ENCODE data around the gene TOMM34. TPM values are rescaled to one million over a fixed set of nuclear protein-coding genes. Genes with fewer than 3 reads are reported as not detected.

TOMM34 gene
- total RNA-seq, 2 experiments from 2014 or later = 21.4 to 23.3 TPM

GRCh38 chr20:44914924-44915323, 45.3 kb downstream of the TOMM34 start:
- Mint-ChIP-seq H3K36me3 (ENCODE audit: low read depth) (peaks cover 24% of the 10 kb centered on the region), H3K27ac (peak overlapping the region; percentile 79), H3K27me3 (no peaks in the 10 kb centered on the region), H3K4me1 (peaks cover 41% of the 10 kb centered on the region), H3K9me3 (no peaks in the 10 kb centered on the region), H3K4me3 (no peak overlapping the region)
- CTCF ChIA-PET = interaction anchor here (1.1 to 1.5 kb wide), 2 partner anchors 12 to 35 kb away, joined by 3 to 5 read pairs; no protein-coding TSS in a partner anchor
- peak; percentile 19 for DNase-seq
- POLR2A ChIA-PET = no interaction called here

GRCh38 chr20:44912189-44912588, 48.0 kb downstream of the TOMM34 start:
- H3K36me3 Mint-ChIP-seq (ENCODE audit: low read depth) = peaks cover 35% of the 10 kb centered on the region

DNA sequence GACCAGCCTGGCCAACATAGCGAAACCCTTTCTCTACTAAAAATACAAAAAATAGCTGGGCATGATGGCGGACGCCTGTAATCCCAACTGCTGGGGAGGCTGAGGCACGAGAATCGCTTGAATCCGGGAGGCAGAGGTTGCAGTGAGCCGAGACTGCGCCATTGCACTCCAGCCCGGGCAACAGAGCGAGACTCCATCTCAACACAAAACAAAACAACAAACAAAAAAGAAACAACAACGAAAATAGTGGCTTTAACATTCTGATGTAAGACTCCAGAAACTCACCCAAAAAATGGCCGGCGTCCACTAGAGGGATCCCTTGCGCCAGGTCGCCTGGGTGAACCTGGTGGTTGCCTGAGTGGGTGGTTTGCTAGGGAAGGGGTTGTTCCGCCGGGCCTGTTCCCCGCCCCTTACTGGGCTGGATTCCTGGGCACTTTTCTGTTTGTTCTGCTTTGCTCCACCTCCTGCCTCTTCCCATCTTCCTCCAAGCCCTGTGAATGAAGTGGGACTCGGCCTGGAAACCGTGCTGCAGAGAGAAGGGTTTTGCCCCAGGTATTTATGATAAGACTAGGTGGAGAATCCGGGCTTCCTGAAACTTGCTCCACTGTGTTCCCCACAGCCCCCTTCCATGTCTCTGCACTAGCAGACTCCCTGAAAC, 48.8 kb downstream of the TOMM34 start:
- Mint-ChIP-seq H3K9me3 (no peaks in the 10 kb centered on the region), H3K4me1 (peaks cover 52% of the 10 kb centered on the region), H3K36me3 (ENCODE audit: low read depth) (peaks cover 40% of the 10 kb centered on the region), H3K4me3 (peak overlapping the region; percentile 37), H3K27ac (no peak overlapping the region), H3K27me3 (no peaks in the 10 kb centered on the region)
- ChIA-PET CTCF (interaction anchor here (0.6 to 2.6 kb wide), 3 partner anchors 8 to 23 kb away, joined by 3 to 7 read pairs (median 6); no protein-coding TSS in a partner anchor), POLR2A (no interaction called here)
- DNase-seq = peak; percentile 66

More at GRCh38 chr20:44912189-44912588, 48.0 kb downstream of the TOMM34 start:
- no peaks in the 10 kb centered on the region for H3K9me3 Mint-ChIP-seq
- DNase-seq = no peak
- CTCF ChIA-PET = no interaction called here
- H3K27me3 Mint-ChIP-seq = no peaks in the 10 kb centered on the region
- no peak overlapping the region for H3K27ac Mint-ChIP-seq
- H3K4me3 Mint-ChIP-seq = no peak overlapping the region
- peaks cover 52% of the 10 kb centered on the region for H3K4me1 Mint-ChIP-seq
- POLR2A ChIA-PET = no interaction called here

DNA sequence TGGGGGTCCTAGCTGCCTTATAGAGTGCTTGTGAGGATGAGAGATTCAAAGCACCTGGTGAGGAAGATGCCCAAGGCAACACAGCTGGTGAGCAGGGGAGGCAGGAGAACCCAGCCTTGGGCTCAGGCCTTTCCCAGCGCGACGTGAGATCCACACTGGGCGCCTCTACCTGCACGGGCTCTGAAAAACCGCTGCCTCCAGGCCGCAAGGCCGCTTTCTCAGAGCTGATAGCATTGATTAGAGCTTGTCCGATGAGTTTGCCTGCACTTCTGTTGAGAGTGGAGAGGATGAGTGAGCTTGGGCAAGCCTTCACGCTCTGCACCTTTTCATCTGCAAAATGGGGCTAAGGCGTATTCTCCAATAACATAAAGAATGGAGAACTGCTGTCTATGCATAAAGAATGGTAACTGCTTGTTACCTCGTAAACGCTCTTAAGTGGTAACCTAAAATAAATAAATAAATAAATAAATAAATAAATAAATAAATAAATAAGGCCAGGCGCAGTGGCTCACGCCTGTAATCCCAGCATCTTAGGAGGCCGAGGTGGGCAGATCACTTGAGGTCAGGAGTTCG, 49.4 kb downstream of the TOMM34 start:
- Mint-ChIP-seq H3K4me1 (peaks cover 50% of the 10 kb centered on the region), H3K4me3 (peak overlapping the region; percentile 80), H3K36me3 (ENCODE audit: low read depth) (peaks cover 43% of the 10 kb centered on the region), H3K27ac (no peak overlapping the region), H3K27me3 (no peaks in the 10 kb centered on the region), H3K9me3 (no peaks in the 10 kb centered on the region)
- no peak for DNase-seq
- CTCF ChIA-PET = interaction anchor here (0.6 to 2.6 kb wide), 3 partner anchors 8 to 23 kb away, joined by 3 to 7 read pairs (median 6); no protein-coding TSS in a partner anchor
- POLR2A ChIA-PET = no interaction called here

DNA sequence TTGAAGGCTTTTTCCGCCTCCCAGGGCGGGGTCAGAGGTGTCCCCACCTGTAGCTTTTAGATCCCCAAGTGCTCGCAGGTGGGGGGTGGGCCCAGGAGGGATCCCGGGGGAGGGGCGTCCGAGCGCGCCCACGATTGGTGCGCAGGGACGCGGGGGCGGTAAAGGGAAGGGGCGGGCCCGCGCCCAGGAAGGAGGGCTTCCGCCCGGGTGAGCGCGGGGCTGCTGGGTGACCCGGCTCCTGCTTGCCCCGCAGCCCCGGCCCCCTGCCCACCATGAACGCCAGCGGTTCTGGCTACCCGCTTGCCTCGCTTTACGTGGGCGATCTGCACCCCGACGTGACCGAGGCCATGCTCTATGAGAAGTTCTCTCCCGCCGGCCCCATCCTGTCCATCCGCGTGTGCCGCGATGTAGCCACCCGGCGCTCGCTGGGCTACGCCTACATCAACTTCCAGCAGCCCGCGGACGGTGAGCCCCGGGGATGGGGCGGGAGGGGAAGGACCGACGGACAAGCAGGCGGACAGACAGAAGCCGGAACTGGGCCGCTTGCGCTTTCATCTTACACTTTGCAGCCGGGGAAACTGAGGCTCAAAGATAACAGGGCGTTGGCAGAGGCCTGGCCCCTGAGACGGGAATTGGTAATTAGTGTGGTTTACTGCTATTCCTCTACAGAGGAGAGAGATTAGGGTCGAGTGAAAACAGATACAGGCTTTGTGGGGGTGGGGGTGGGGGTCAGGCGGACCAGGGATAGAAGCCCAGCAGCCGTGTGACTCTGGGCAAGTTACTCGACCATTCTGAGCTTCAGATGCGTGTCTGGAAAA, 50.1 kb downstream of the TOMM34 start, which contains the start of gene PABPC1L:
PABPC1L (plus strand) TSS at position 189 of the 818 bp plus-strand sequence; CDS start at position 273, 84 bp downstream.
- peak; percentile 73 for DNase-seq
- peaks cover 46% of the 10 kb centered on the region for H3K4me1 Mint-ChIP-seq
- H3K27ac Mint-ChIP-seq = peak within 1 kb of the TSS; percentile 72
- H3K27me3 Mint-ChIP-seq = no peaks in the 10 kb centered on the region
- H3K36me3 Mint-ChIP-seq (ENCODE audit: low read depth) = peaks cover 47% of the 10 kb centered on the region
- ChIA-PET POLR2A (interaction anchor here (0.8 to 0.9 kb wide), 2 partner anchors 43 kb away, joined by 3 read pairs; no protein-coding TSS in a partner anchor), CTCF (interaction anchor here (0.5 to 2.6 kb wide), 7 partner anchors 9 to 266 kb away, joined by 3 to 7 read pairs (median 3); no protein-coding TSS in a partner anchor)
- H3K4me3 Mint-ChIP-seq = peak within 1 kb of the TSS; percentile 80
- no peaks in the 10 kb centered on the region for H3K9me3 Mint-ChIP-seq

DNA sequence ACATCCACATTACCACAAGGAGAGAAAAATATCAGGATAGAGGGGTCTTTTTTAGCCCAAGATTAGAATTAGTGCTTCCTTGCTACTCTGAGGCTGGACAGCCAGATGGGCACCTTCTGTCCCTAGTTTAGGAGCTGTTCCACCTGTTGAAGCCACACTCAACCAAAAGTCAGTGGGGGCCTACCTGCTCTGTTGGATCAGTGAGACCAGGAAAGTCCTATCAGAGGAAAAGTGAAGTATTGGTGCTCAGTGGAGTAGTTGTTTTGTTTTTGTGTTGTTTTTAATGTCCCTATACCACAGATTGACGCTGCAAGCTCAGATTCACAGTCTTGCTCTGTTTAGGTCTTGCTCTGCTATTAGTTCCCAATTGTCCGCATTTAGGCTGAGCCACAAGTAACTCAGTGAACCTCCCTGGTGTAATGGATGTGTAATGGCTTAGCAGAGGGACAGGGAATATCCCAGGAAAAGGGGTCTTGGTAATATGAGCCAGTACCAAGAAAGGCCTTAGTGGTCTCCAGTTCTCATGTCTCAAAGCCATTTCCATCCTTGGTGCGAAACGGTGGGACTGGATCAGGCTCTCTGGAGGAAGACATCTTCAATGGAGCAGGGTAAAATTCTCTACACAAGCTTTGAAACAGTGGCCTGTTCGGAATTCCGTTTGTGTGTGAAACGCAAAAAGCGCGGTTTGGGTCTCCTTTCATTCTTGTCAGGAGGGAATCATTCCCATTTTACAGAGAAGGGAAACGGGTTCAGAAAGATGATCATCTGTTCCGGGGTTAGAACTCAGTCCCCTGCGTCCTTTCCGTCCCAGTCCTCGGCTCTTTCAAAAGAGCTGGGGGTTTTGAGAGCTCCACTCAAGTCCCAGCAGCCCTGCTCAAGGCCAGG, 51.0 kb downstream of the TOMM34 start:
- DNase-seq = no peak
- Mint-ChIP-seq H3K4me3 (peak overlapping the region; percentile 80), H3K27me3 (no peaks in the 10 kb centered on the region), H3K27ac (peak overlapping the region; percentile 72), H3K4me1 (peaks cover 38% of the 10 kb centered on the region), H3K9me3 (no peaks in the 10 kb centered on the region), H3K36me3 (ENCODE audit: low read depth) (peaks cover 50% of the 10 kb centered on the region)
- CTCF ChIA-PET = interaction anchor here (0.5 to 2.6 kb wide), 10 partner anchors 10 to 1305 kb away, joined by 3 to 8 read pairs (median 3); partner anchors contain the start of gene TOMM34
- POLR2A ChIA-PET = interaction anchor here (0.5 to 0.9 kb wide), 3 partner anchors 18 to 44 kb away, joined by 3 to 6 read pairs (median 3); no protein-coding TSS in a partner anchor

GRCh38 chr20:44904377-44904776, 55.8 kb downstream of the TOMM34 start:
- Mint-ChIP-seq H3K4me1 (peaks cover 25% of the 10 kb centered on the region), H3K4me3 (no peak overlapping the region), H3K36me3 (ENCODE audit: low read depth) (peaks cover 79% of the 10 kb centered on the region), H3K27ac (no peak overlapping the region), H3K9me3 (no peaks in the 10 kb centered on the region), H3K27me3 (no peaks in the 10 kb centered on the region)
- ChIA-PET POLR2A (no interaction called here), CTCF (no interaction called here)
- no peak for DNase-seq

GRCh38 chr20:44901974-44902373, 58.2 kb downstream of the TOMM34 start:
- ChIA-PET CTCF (interaction anchor here (0.6 to 2.2 kb wide), 4 partner anchors 14 to 151 kb away, joined by 3 to 8 read pairs (median 3); no protein-coding TSS in a partner anchor), POLR2A (no interaction called here)
- no peak for DNase-seq
- H3K27ac Mint-ChIP-seq = no peak overlapping the region
- H3K36me3 Mint-ChIP-seq (ENCODE audit: low read depth) = peaks cover 75% of the 10 kb centered on the region
- no peak overlapping the region for H3K4me3 Mint-ChIP-seq
- no peaks in the 10 kb centered on the region for H3K9me3 Mint-ChIP-seq
- H3K4me1 Mint-ChIP-seq = peaks cover 35% of the 10 kb centered on the region
- H3K27me3 Mint-ChIP-seq = no peaks in the 10 kb centered on the region

DNA sequence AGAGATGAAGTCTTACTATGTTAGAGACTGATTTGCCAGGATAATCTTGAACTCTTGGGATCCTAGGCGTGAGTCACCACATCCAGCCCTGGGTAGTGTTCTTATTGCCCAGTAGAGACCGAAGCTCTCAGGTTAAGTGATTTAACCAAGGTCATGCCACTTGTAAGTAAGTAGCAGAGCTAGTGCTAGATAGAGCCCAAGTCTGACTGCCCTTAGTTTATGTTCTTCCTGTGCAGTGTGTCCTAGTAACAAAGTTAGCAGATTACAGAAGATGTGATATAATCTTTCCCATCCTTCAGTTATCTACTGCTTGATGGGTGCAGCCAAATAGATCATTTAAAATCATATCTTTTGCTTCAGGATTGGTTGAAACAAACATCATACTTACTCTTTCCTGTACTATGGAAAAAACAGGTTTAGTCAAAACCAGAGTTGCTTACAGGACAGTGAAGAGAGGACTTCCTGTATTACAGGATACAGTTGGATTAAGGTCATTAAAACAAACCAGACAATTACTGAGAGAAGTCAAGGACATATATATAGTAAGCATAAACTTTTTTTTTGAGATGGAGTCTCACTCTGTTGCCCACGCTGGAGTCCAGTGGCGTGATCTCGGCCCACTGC, 59.9 kb downstream of the TOMM34 start:
- ChIA-PET POLR2A (no interaction called here), CTCF (interaction anchor here (1.0 kb wide), 1 partner anchor 11 kb away, joined by 3 read pairs; no protein-coding TSS in a partner anchor)
- DNase-seq = no peak
- no peaks in the 10 kb centered on the region for H3K9me3 Mint-ChIP-seq
- peak overlapping the region; percentile 70 for H3K27ac Mint-ChIP-seq
- peaks cover 66% of the 10 kb centered on the region for H3K36me3 Mint-ChIP-seq (ENCODE audit: low read depth)
- H3K27me3 Mint-ChIP-seq = no peaks in the 10 kb centered on the region
- peaks cover 50% of the 10 kb centered on the region for H3K4me1 Mint-ChIP-seq
- H3K4me3 Mint-ChIP-seq = no peak overlapping the region

GRCh38 chr20:44897133-44897532, 63.1 kb downstream of the TOMM34 start:
- peaks cover 71% of the 10 kb centered on the region for H3K4me1 Mint-ChIP-seq
- peaks cover 59% of the 10 kb centered on the region for H3K36me3 Mint-ChIP-seq (ENCODE audit: low read depth)
- H3K27ac Mint-ChIP-seq = peak overlapping the region; percentile 15
- H3K27me3 Mint-ChIP-seq = no peaks in the 10 kb centered on the region
- CTCF ChIA-PET = interaction anchor here (2.2 kb wide), 1 partner anchor 11 kb away, joined by 8 read pairs; no protein-coding TSS in a partner anchor
- peaks cover under 1% of the 10 kb centered on the region for H3K9me3 Mint-ChIP-seq
- no peak for DNase-seq
- no peak overlapping the region for H3K4me3 Mint-ChIP-seq
- POLR2A ChIA-PET = no interaction called here

GRCh38 chr20:44896583-44896982, 63.6 kb downstream of the TOMM34 start:
- H3K27me3 Mint-ChIP-seq = no peaks in the 10 kb centered on the region
- CTCF ChIA-PET = interaction anchor here (1.6 to 2.2 kb wide), 2 partner anchors 11 kb away, joined by 5 to 8 read pairs; partner anchors contain the start of gene YWHAB
- DNase-seq = no peak
- H3K9me3 Mint-ChIP-seq = peaks cover 3% of the 10 kb centered on the region
- POLR2A ChIA-PET = no interaction called here
- H3K36me3 Mint-ChIP-seq (ENCODE audit: low read depth) = peaks cover 61% of the 10 kb centered on the region
- no peak overlapping the region for H3K27ac Mint-ChIP-seq
- H3K4me1 Mint-ChIP-seq = peaks cover 76% of the 10 kb centered on the region
- no peak overlapping the region for H3K4me3 Mint-ChIP-seq

Data from activated CD4-positive, alpha-beta T cell treated with anti-CD3 and anti-CD28 coated beads, Interleukin-2, amount 10 ng/mL, durations not matched to agents 7 days and 5 days (primary cell).